ENCODE data around the gene MED22.
"Not testable (repeated sequence)": the region's sequence is repeated elsewhere in the genome, so short reads cannot be mapped to it uniquely, and the experiment has no call there.

The MED22 gene

GRCh38 chr9:133347985-133348717 lies at the start of gene MED22, which contains the start of gene RPL7A:
TSS of gene MED22 (minus strand) at chr9:133348131. CDS start at chr9:133346662, 1,469 bp downstream.
TSS of gene RPL7A (plus strand) at chr9:133348218. CDS start at chr9:133348244, 26 bp downstream.
- DNase-seq (ENCODE audit: low spot score): peak; percentile 95

DNA sequence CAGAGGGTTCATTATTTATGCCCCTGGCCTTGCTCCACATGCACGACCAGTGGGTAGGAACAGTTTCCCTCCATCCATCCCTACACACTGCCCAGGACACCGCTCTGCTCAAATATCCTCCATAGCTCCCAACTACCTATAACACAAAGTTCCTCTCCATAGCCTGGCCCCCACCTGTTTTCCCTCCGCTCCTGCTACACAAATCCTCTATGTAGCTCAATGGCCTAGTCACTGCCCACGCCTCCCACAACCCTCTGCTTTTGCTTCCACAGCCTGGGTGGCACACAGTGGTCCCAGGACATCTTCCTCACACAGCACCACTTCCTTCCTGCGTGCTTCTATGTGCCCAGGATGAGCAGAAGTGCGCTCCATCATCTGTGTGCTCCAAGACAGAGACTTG lies 49.4 kb upstream of the MED22 start:
- DNase-seq (ENCODE audit: low spot score): no peak

- DNase-seq (ENCODE audit: low spot score): no peak
Observed at GRCh38 chr9:133396952-133397351, 49.0 kb upstream of the MED22 start.

- no peak for DNase-seq (ENCODE audit: low spot score)
Observed at GRCh38 chr9:133394687-133395271, 46.8 kb upstream of the MED22 start.

DNA sequence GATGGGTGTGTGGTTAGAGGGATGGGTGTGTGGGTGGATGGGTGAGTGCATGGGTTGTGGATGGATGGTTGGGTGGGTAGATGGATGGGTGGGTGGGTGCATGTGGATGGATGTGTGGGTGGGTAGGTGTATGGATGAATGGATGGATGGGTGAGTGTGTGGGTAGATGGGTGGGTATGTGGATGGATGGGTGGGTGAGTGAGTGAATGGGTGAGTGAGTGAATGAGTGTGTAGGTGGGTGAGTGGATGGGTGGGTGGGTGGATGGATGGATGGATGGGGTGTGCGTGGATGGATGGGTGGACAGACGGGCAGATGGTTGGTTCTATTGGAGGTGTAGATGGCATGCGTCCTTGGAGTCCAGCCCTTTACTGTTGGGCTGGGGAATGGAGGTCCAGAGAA lies 45.5 kb upstream of the MED22 start:
- DNase-seq (ENCODE audit: low spot score): no peak

DNA sequence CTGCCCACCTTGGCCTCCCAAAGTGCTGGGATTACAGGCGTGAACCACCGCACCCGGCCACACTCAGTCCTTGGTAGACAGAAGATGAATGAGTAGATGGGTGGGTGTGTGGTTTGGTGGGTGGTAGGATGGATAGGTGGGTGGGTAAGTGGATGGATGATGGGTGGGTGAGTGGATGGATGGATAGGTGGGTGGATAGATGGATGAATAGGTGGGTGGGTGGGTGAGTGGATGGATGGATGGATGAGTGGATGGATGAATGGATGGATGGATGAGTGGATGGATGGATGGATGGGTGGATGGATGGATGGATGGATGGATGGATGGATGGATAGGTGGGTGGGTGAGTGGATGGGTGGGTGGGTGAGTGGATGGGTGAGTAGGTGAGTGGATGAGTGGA lies 44.4 kb upstream of the MED22 start:
- DNase-seq (ENCODE audit: low spot score): not testable (repeated sequence)

GRCh38 chr9:133391449-133391848 lies 43.5 kb upstream of the MED22 start:
- DNase-seq (ENCODE audit: low spot score): not testable (repeated sequence)

DNA sequence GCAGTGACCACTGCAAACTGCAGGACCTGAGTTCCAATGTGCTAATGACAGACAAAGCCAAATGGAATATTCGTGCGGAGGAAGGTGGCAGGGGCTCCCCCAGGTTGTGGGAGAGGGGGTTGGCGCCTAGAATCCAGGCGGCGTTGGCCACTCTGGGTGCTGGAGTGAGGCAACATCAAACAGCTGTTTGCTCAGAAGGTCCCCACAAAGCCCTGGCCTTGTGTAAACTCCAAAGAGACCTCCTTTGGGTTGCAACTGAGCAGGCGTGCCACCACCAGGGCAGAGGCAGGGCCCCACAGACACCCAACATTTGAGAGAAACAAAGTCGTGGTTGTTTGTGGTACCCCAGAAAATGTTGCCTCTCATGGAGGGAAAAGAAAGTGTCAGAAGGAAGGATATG lies 42.8 kb upstream of the MED22 start:
- no peak for DNase-seq (ENCODE audit: low spot score)

DNA sequence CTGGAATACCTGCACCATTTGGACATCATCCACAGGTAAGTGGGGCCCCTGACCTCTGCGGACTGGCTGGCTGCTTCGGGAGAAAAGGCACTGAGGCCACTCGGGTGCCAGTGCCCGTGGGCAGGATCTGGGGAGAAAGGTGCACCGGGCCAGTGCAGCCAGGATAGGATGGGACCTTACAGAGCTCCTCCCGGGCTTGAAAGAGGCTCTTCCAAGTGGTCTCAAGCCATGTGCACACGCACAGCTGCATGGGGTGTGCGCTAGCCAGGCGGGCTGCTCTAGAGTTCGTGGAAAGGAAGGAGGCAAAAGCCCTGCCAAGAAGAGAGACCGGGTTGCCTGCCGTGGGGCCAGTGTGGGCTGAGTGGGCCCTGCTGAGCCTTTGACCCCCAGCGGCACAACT lies 41.6 kb upstream of the MED22 start:
- no peak for DNase-seq (ENCODE audit: low spot score)

- DNase-seq (ENCODE audit: low spot score): no peak
Observed at GRCh38 chr9:133389025-133389557, 41.2 kb upstream of the MED22 start.

DNA sequence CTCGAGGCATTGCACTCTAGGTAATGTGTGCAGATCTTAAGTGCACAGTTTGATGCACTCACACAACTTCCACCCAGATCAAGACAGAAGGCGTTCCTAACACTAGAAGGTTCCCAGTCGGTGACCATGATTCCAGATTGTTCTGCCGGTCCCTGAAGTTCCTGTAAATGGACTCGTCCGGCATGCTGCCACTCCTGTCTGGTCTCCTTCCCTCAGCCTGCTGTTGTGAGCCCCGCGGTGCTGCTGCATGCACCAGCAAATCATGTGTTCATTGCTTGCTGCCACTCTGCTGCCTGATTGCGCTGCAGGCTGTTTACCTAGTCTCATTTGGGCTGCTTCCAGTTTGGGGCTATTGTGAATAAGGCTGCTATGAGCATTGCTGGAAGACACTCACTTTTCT lies 39.7 kb upstream of the MED22 start:
- no peak for DNase-seq (ENCODE audit: low spot score)

DNA sequence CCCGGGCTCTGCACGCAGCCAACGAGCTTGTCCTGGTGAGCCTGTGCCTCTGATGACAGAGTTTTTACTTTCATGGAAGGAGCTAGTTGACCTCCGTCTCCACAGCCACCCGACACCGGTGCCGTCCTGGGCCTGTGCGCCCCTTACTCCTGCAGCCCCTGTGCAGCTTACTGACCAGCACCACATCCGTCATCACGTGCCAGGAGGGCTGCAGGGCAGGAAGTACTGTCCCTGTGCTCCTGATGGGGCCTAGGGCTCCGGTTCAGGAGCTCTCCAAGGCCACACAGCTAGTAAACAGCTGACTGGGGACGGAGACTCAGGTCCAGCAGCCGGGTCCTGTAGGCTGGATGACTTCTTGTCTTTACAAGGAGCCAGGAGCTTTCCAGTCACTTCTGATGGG lies 38.4 kb upstream of the MED22 start:
- DNase-seq (ENCODE audit: low spot score): no peak

DNA sequence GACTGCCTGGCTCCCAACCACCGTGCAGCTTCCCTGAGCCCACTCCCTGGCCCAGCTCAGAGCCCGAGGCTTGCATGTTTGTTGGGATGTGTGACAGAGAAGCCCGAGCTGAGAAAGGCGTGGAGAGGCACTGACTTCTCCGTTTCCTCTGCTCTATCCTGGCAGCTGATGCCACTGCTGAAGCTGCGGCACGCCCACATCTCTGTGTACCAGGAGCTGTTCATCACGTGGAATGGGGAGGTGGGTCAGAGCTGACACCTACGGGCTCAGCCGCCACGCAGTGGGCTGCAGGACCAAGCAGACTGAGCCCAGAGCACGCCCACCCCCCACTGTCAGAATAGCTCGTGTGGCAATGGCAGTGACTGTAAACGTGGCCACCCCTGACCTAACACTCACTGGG lies 37.5 kb upstream of the MED22 start:
- DNase-seq (ENCODE audit: low spot score): no peak

DNA sequence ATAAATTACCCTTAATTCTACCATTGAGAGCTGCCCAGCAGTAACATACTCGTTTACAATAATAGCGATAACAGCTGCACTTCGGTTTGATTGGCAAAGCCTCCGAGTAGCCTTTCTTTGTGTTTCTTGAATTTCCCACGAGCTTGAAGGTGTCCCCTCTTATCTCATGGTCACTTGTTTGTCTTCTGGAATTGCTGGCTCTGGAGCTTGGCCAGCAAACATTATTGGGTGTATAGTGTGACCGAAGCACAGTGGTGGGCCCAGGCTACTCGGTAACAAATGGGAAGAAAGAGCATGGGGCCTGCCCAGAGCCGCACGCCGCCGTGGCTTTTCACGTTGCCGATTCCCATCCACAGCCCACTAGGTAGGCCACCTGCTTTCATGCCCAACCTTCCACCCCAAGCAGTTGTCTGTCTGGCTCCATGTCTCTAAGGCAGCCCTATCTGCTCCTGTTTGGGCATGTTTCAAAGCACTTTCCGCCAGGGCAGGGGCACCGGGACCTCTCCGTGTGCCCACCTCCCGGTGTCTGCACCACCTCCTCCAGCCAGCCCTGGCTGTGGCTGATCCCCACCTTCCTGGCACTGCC lies 36.9 kb upstream of the MED22 start:
- DNase-seq (ENCODE audit: low spot score): no peak

GRCh38 chr9:133383438-133383837 lies 35.5 kb upstream of the MED22 start:
- no peak for DNase-seq (ENCODE audit: low spot score)

- DNase-seq (ENCODE audit: low spot score): no peak
Observed at GRCh38 chr9:133382507-133383141, 34.7 kb upstream of the MED22 start.

- DNase-seq (ENCODE audit: low spot score): no peak
Observed at GRCh38 chr9:133380734-133381133, 32.8 kb upstream of the MED22 start.

DNA sequence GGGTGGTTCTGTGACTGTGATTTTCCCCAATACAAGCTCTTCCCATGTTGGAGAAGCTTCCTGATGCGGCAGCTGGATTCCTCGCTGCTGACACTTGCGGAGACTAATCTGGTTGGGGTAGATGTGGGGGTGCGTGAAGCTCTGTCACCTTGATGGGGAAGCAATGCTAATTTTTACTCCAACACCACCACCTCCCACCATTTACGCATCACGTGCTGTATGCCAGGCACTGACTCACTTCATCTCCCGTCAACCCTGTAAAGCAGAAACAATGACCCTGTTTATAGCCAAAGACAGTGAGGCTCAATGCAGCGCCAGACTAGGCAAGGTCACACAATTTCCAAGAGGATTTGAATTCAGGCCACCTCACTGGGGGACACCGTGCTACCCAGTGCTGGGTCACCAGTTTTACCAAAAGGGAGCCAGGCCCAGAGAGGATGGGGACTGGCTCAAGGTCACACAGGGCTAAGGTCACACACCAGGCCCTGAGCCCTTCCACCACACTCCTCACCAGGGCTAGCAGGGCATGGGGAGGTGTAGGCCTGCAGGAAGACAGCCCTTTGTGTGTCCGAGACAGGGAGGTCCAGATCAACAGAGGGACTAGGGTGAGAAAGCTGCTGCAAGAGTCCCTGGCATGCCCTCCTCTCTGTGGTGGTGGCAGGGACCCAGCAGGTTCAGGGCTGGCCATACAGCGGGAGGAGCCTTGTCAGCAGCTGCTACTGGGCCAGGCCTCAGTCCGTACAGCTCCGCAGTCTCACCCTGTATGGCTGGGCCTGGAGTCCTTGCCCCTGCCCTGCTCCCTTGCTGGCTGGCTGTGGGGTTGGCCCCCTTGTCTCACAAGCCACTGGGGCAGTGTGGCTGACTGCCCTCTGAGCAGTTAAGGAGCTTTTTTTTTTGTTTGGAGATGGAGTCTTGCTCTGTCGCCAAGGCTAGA lies 31.5 kb upstream of the MED22 start:
- DNase-seq (ENCODE audit: low spot score): peak; percentile 85

GRCh38 chr9:133378408-133378962 lies 30.6 kb upstream of the MED22 start:
- no peak for DNase-seq (ENCODE audit: low spot score)

DNA sequence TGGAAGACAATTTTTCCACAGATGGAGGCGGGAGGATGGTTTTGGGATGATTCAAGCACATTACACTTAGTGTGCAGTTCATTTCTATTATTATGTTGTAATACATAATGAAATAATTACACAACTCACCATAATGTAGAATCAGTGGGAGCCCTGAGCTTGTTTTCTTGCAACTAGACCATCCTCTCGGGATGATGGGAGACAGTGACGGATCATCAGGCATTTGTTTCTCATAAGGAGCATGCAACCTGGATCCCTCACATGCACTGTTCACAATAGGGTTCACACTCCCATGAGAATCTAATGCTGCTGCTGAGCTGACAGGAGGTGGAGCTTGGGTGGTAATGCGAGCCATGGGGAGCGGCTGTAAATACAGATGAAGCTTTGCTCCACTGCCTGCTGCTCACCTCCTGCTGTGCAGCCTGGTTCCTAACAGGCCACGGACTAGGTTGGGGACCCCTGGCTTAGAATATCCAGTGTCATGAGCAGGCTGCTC lies 29.8 kb upstream of the MED22 start:
- no peak for DNase-seq (ENCODE audit: low spot score)

DNA sequence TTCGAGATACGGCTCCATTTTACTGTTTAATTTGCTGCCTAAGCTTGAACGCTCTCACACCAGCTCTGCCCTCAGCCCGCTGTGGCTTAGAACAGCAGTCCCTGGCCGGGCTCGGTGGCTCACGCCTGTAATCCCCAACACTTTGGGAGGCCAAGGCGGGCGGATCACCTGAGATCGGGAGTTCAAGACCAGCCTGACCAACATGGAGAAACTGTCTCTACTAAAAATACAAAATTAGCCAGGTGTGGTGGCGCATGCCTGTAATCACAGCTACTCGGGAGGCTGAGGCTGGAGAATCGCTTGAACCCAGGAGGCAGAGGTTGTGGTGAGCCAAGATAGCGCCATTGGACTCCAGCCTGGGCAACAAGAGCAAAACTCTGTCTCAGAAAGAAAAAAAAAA lies 29.3 kb upstream of the MED22 start:
- not testable (repeated sequence) for DNase-seq (ENCODE audit: low spot score)

Measured in pons (tissue), 1 donor.